GM23338 (cell line): Measurements from ENCODE around the gene IRF3. TPM values are rescaled to one million over a fixed set of nuclear protein-coding genes. Genes with fewer than 3 reads are reported as not detected.

Experiments used
- ATAC-seq: fragments of 200-7000 bp; cut with Tn5 transposase; 3 replicates; pipeline ENCODE4 v1.9.1; 2020
- DNase-seq: peaks from one replicate; pipeline ENCODE4 v3.0.0-alpha.2; 2015; ENCODE audit warnings: low spot score
- H2AFZ ChIP-seq: fragments of 200-600 bp; sonication (generic); 2 replicates; pipeline ENCODE4 v1.8.0; 2016; ENCODE audit warnings: antibody characterized with exemption, mild to moderate bottlenecking, moderate library complexity
- H3F3A ChIP-seq: fragments of 200-600 bp; sonication (generic); replicated peaks from 2 replicates; pipeline ENCODE4 v1.8.0; 2017; ENCODE audit warnings: antibody characterized with exemption, mixed run types, low read depth
- H3K27ac ChIP-seq: fragments of 200-600 bp; sonication (generic); 2 replicates; pipeline ENCODE4 v1.6.1; 2016; ENCODE audit warnings: low read depth
- H3K27me3 ChIP-seq: fragments of 200-600 bp; sonication (generic); 2 replicates; pipeline ENCODE4 v1.8.0; 2016; ENCODE audit warnings: mild to moderate bottlenecking, mixed run types, moderate library complexity; ENCODE audit not compliant: insufficient read depth
- H3K36me3 ChIP-seq: fragments of 200-600 bp; sonication (generic); 2 replicates; pipeline ENCODE4 v1.8.0; 2016; ENCODE audit warnings: mild to moderate bottlenecking; ENCODE audit not compliant: insufficient read depth
- H3K4me1 ChIP-seq: fragments of 200-600 bp; sonication (generic); 2 replicates; pipeline ENCODE4 v1.8.0; 2016; ENCODE audit warnings: mild to moderate bottlenecking, moderate library complexity; ENCODE audit not compliant: insufficient read depth
- H3K4me2 ChIP-seq: fragments of 200-600 bp; sonication (generic); 2 replicates; pipeline ENCODE4 v1.7.1; 2017; ENCODE audit warnings: mixed run types
- H3K4me3 ChIP-seq: fragments of 200-600 bp; sonication (generic); 2 replicates; pipeline ENCODE4 v1.6.1; 2016; ENCODE audit warnings: mixed run types
- H3K79me2 ChIP-seq: fragments of 200-600 bp; sonication (generic); replicated peaks from 2 replicates; pipeline ENCODE4 v1.8.0; 2017; ENCODE audit warnings: mild to moderate bottlenecking; ENCODE audit not compliant: insufficient read depth
- H3K9me2 ChIP-seq: fragments of 200-600 bp; sonication (generic); 2 replicates; pipeline ENCODE4 v1.8.0; 2017; ENCODE audit not compliant: insufficient read depth
- H4K20me1 ChIP-seq: fragments of 200-600 bp; sonication (generic); replicated peaks from 2 replicates; pipeline ENCODE4 v1.8.0; 2017; ENCODE audit warnings: mild to moderate bottlenecking; ENCODE audit not compliant: insufficient read depth
- H3K27ac Mint-ChIP-seq: 2 replicates; pipeline ENCODE4 v1.8.0; 2020; ENCODE audit warnings: inconsistent platforms, mild to moderate bottlenecking, moderate library complexity, mixed read lengths
- H3K27me3 Mint-ChIP-seq: 3 replicates; pipeline ENCODE4 v1.8.0; 2022; ENCODE audit warnings: low read depth, mild to moderate bottlenecking, moderate library complexity, mixed read lengths, inconsistent platforms; ENCODE audit not compliant: insufficient read depth, poor library complexity
- H3K36me3 Mint-ChIP-seq: 3 replicates; pipeline ENCODE4 v1.8.0; 2021; ENCODE audit warnings: low read depth, mild to moderate bottlenecking, inconsistent platforms, moderate library complexity, mixed read lengths
- H3K4me1 Mint-ChIP-seq: 3 replicates; pipeline ENCODE4 v1.8.0; 2020; ENCODE audit warnings: mild to moderate bottlenecking, inconsistent platforms, mixed read lengths
- H3K4me3 Mint-ChIP-seq: 3 replicates; pipeline ENCODE4 v1.8.0; 2021; ENCODE audit warnings: moderate library complexity, mild to moderate bottlenecking, inconsistent platforms, mixed read lengths
- H3K9me3 Mint-ChIP-seq: 3 replicates; pipeline ENCODE4 v1.8.0; 2020; ENCODE audit warnings: moderate library complexity, mild to moderate bottlenecking, inconsistent platforms, mixed read lengths
- EZH2 ChIP-seq: fragments of 200-600 bp; sonication (generic); IDR thresholded peaks from one replicate; pipeline ENCODE4 v1.8.0; 2017; ENCODE audit warnings: antibody characterized with exemption, mild to moderate bottlenecking, low read depth; ENCODE audit not compliant: unreplicated experiment
- REST ChIP-seq: IDR thresholded peaks from one replicate; pipeline ENCODE4 v1.6.1; 2018; ENCODE audit warnings: antibody characterized with exemption; ENCODE audit not compliant: unreplicated experiment
- ZNF331 ChIP-seq: fragments of 250-450 bp; sonication (Bioruptor Pico); IDR thresholded peaks from 2 replicates; pipeline ENCODE4 v1.5.0; 2020; ENCODE audit warnings: low read depth, mild to moderate bottlenecking, moderate library complexity
- ZNF462 ChIP-seq: fragments of 250-450 bp; sonication (Bioruptor Pico); IDR thresholded peaks from 2 replicates; pipeline ENCODE4 v1.5.0; 2020; ENCODE audit warnings: mild to moderate bottlenecking, moderate library complexity
- polyA plus RNA-seq: library from polyadenylated mRNA; unstranded; fragments of >200 nt; fragmentation: Nextera tagmentation; extraction: Ambion mirVana; gene quantifications from 2 replicates; pipeline ENCODE4 v1.2.1, GENCODE V29; 2016
- total RNA-seq: library from RNA; depleted of rRNA; stranded (reverse); fragments of >200 nt; shearing (Covaris generic); gene quantifications from 2 replicates; pipeline ENCODE4 v1.2.3, GENCODE V29; 2014
- TF ChIP-seq, protein P1 (sequence below), 2 experiments: fragments of 200-600 bp in 1 of 2; sonication (generic) in 1 of 2; conservative IDR thresholded peaks; 2 replicates each; pipeline versions ENCODE4 v1.5.1 to v1.6.1; 2016 to 2017; ENCODE audit warnings: antibody characterized with exemption in 2 of 2, low read depth in 2 of 2, mild to moderate bottlenecking in 2 of 2, moderate library complexity in 1 of 2

The IRF3 gene
- total and polyA plus RNA-seq, 2 experiments from 2014 or later: 57.4 to 164 TPM

- TF ChIP-seq, protein P1, sequence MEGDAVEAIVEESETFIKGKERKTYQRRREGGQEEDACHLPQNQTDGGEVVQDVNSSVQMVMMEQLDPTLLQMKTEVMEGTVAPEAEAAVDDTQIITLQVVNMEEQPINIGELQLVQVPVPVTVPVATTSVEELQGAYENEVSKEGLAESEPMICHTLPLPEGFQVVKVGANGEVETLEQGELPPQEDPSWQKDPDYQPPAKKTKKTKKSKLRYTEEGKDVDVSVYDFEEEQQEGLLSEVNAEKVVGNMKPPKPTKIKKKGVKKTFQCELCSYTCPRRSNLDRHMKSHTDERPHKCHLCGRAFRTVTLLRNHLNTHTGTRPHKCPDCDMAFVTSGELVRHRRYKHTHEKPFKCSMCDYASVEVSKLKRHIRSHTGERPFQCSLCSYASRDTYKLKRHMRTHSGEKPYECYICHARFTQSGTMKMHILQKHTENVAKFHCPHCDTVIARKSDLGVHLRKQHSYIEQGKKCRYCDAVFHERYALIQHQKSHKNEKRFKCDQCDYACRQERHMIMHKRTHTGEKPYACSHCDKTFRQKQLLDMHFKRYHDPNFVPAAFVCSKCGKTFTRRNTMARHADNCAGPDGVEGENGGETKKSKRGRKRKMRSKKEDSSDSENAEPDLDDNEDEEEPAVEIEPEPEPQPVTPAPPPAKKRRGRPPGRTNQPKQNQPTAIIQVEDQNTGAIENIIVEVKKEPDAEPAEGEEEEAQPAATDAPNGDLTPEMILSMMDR (conservative IDR thresholded peaks at IDR 0.05; ENCODE audit: low read depth in 2 of 2): peak; percentile 60 to 70
- no peak for TF ChIP-seq ZNF331
- peaks cover 44% of the 10 kb centered on the region for H3K36me3 ChIP-seq
- H3K27me3 ChIP-seq: no peaks in the 10 kb centered on the region
- Mint-ChIP-seq H3K27me3 (peaks cover 36% of the 10 kb centered on the region), H3K27ac (no peak overlapping the region), H3K9me3 (no peaks in the 10 kb centered on the region), H3K4me3 (no peak overlapping the region), H3K4me1 (peaks cover 54% of the 10 kb centered on the region), H3K36me3 (peaks cover 70% of the 10 kb centered on the region)
- H3K79me2 ChIP-seq: peaks cover 45% of the 10 kb centered on the region
- no peak overlapping the region for H3K4me2 ChIP-seq
- H3K4me1 ChIP-seq: peaks cover 34% of the 10 kb centered on the region
- H3K27ac ChIP-seq: peak overlapping the region; percentile 72
- ATAC-seq (peak; percentile 59), DNase-seq (peak; percentile 75)
- H2AFZ ChIP-seq: no peak overlapping the region
- no peak overlapping the region for H3K4me3 ChIP-seq
- peaks cover 56% of the 10 kb centered on the region for H4K20me1 ChIP-seq
- peaks cover 71% of the 10 kb centered on the region for H3F3A ChIP-seq
- no peaks in the 10 kb centered on the region for H3K9me2 ChIP-seq
Observed at GRCh38 chr19:49684251-49684982, 18.8 kb upstream of the IRF3 start.

DNA sequence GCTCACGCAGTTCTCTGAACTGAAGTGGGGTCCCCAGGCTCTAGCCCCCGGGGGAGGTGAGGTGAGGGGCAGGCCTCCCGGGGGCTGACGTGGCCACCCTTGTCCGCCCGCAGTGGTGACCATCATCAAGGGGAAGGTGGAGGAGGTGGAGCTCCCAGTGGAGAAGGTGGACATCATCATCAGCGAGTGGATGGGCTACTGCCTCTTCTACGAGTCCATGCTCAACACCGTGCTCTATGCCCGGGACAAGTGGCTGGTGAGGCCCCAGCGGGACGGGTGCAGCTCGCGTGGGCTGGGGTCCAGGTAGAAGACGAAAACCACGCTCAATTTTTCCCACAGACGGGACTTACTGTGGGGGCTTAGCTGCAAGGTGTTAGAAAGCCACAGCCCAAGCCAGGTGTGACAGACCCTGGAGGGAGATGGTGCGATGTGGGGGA lies 18.2 kb upstream of the IRF3 start:
- no peaks in the 10 kb centered on the region for H3K9me3 Mint-ChIP-seq
- Histone ChIP-seq H4K20me1 (peaks cover 57% of the 10 kb centered on the region), H2AFZ (no peak overlapping the region), H3K4me3 (no peak overlapping the region), H3F3A (peaks cover 66% of the 10 kb centered on the region), H3K9me2 (no peaks in the 10 kb centered on the region), H3K4me2 (no peak overlapping the region), H3K4me1 (peaks cover 36% of the 10 kb centered on the region), H3K36me3 (peaks cover 44% of the 10 kb centered on the region), H3K27me3 (no peaks in the 10 kb centered on the region), H3K79me2 (peaks cover 51% of the 10 kb centered on the region), H3K27ac (peak overlapping the region; percentile 68; the same call in 1 of the 2 replicates)
- H3K27ac Mint-ChIP-seq: no peak overlapping the region
- H3K27me3 Mint-ChIP-seq: peaks cover 32% of the 10 kb centered on the region
- H3K36me3 Mint-ChIP-seq: peaks cover 70% of the 10 kb centered on the region
- ATAC-seq (no peak), DNase-seq (no peak)
- no peak overlapping the region for H3K4me3 Mint-ChIP-seq
- H3K4me1 Mint-ChIP-seq: peaks cover 50% of the 10 kb centered on the region
- no peak for TF ChIP-seq EZH2
- no peak for TF ChIP-seq ZNF462 (CRISPR knock-in tag)
- TF ChIP-seq, protein P1 (conservative IDR thresholded peaks at IDR 0.05; ENCODE audit: low read depth in 2 of 2): no peak
- no peak for TF ChIP-seq ZNF331
- TF ChIP-seq REST: no peak
